ENCODE measurements around the gene MED13.

MED13 gene

DNA sequence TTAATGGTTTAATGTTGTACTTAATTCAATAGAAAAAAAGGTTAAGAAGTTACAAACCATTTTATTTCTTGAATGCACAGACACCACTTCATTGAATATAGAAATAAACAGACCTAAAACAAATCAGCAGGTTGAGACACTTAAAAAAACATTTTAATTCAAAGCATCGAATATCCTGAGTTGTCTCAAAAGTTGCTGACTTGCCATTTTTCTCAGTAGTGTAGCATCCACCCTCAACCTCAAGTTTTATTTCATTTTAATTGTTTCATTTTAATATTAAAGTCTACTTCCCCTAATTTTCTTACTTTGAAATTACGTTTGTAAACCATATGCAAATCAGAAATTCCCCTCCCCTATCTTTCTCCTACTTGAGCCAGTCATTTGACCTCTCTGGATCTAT is 5.8 kb upstream of the MED13 start:
- Histone ChIP-seq H3K4me3 (ENCODE audit: low read depth in 1 of 2, low read length in 1 of 2) (no peak overlapping the region), H3K27ac (no peak overlapping the region), H3K27me3 (peaks cover 4% of the 10 kb centered on the region), H3K36me3 (no peaks in the 10 kb centered on the region), H3K4me1 (ENCODE audit: control insufficient read depth in 1 of 2, insufficient read depth in 1 of 2, low read depth in 1 of 2, low read length in 1 of 2) (peaks cover 3 to 4% of the 10 kb centered on the region in 2 experiments), H3K9me3 (no peaks in the 10 kb centered on the region)
- no peak for TF ChIP-seq CTCF (IDR thresholded peaks at IDR 0.05)

- Histone ChIP-seq H3K9me3 (no peaks in the 10 kb centered on the region), H3K27me3 (no peaks in the 10 kb centered on the region), H3K4me3 (ENCODE audit: low read depth in 1 of 2, low read length in 1 of 2) (no peak overlapping the region), H3K27ac (no peak overlapping the region), H3K4me1 (ENCODE audit: control insufficient read depth in 1 of 2, insufficient read depth in 1 of 2, low read depth in 1 of 2, low read length in 1 of 2) (peaks cover 22 to 26% of the 10 kb centered on the region in 2 experiments), H3K36me3 (peaks cover 7% of the 10 kb centered on the region)
- no peak for TF ChIP-seq CTCF (IDR thresholded peaks at IDR 0.05)
These were observed 2.4 kb upstream of the MED13 start for GRCh38 chr17:62067165-62068145.

DNA sequence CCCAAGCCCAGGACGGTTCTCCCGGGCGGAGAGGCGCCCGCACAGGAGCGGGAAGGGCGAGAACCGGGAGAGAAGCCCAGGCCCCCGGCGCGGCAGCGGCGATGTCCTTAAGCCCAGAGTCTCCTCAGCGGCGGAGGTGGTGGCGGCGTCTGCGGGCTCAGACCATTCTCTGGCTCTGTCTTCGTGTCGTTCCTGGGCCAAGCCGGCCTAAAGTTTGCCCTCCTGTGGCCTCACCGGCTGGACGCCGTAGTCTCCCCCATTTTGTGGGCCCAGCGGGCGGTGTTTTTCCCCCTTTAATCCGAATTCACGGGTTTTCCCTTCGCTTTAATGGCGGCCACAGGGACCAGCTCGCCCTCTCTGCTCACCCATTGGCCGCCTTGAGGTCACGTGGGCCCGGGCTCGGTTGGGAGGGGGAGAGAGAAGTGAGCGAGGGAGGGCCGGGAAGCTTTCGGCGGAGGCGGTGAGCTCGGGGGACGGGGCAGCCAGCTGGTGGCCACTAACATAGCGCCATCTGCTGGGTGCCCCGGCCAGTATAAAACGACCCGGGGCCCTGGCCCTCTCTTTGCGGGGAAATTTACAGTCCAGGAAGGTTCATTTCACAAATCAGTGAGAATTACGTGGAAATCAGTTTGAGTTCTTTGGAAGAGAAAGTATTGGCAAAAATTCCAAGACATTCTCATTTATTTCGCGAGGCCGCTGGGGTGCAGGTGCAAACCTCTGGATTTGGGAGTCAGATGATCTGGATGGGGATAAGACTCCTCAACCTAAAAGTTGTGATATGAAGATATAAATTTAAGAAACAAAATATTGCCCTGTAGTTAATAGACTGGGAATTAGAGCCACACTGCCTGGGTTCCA is 762 bp upstream of the MED13 start:
- Histone ChIP-seq H3K4me1 (ENCODE audit: control insufficient read depth in 1 of 2, insufficient read depth in 1 of 2, low read depth in 1 of 2, low read length in 1 of 2) (peaks cover 27 to 28% of the 10 kb centered on the region in 2 experiments), H3K36me3 (peaks cover 16% of the 10 kb centered on the region)

DNA sequence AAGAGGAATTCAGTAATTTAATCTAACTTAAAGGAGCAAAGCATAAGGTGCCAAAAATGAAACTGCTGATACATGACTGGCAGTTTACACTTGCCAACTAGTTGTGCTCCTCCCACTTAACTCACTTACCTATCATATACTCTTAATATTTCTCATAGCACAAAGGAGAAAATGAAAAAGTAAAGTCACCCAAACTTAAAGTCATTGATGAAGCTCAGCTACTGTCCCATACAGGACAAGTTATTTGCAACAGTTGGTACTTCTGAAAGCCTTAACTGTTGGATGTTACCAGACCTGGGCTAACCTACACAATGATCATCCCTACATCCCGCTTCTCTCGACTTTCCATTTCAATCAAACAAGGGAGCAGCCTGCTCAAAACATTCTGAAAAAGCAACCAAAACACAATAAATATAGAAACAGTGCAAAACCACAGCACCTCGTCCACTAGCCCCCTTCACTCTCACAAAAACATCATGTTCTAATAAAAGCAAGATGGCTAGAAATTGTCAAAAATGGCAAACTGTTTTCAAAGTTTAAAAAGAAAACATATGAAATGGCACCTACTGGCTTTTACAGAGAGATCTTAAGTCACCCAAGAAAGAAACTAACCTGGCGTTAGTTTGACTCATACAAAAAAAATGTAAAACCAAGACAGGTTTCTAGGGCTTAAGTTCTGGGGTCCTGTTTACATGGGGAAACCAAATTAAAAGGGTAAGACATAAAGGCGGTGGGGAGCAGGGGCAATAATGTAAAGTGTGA is 868 bp downstream of the MED13 start:
- Histone ChIP-seq H3K27ac (peak overlapping the region; percentile 98), H3K4me3 (ENCODE audit: low read depth in 1 of 2, low read length in 1 of 2) (peak overlapping the region; percentile 77 to 95), H3K9me3 (no peaks in the 10 kb centered on the region), H3K4me1 (ENCODE audit: control insufficient read depth in 1 of 2, insufficient read depth in 1 of 2, low read depth in 1 of 2, low read length in 1 of 2) (peaks cover 27 to 28% of the 10 kb centered on the region in 2 experiments), H3K27me3 (no peaks in the 10 kb centered on the region), H3K36me3 (peaks cover 31% of the 10 kb centered on the region)
- TF ChIP-seq CTCF (IDR thresholded peaks at IDR 0.05), result no peak

More for the DNA sequence above, 762 bp upstream of the MED13 start:
- H3K27me3 ChIP-seq, result no peaks in the 10 kb centered on the region
- H3K27ac ChIP-seq, result peak overlapping the region; percentile 98
- peak overlapping the region; percentile 77 to 95 for H3K4me3 ChIP-seq (ENCODE audit: low read depth in 1 of 2, low read length in 1 of 2)
- no peaks in the 10 kb centered on the region for H3K9me3 ChIP-seq
- TF ChIP-seq CTCF (IDR thresholded peaks at IDR 0.05), result peak; percentile 94

- Histone ChIP-seq H3K36me3 (peaks cover 37% of the 10 kb centered on the region), H3K9me3 (no peaks in the 10 kb centered on the region), H3K4me1 (ENCODE audit: control insufficient read depth in 1 of 2, insufficient read depth in 1 of 2, low read depth in 1 of 2, low read length in 1 of 2) (peaks cover 27 to 28% of the 10 kb centered on the region in 2 experiments), H3K27ac (peak overlapping the region; percentile 98), H3K4me3 (ENCODE audit: low read depth in 1 of 2, low read length in 1 of 2) (no peak overlapping the region), H3K27me3 (no peaks in the 10 kb centered on the region)
- TF ChIP-seq CTCF (IDR thresholded peaks at IDR 0.05), result no peak
These were observed 2.1 kb downstream of the MED13 start for GRCh38 chr17:62062944-62063343.

Measured in neutrophil (primary cell).